SK-N-SH treated with all-trans-retinoic acid at 6 μM for 48 hours (cell line): ENCODE measurements around the gene CDK18.

Source experiments
- ATAC-seq: fragments of 200-7000 bp; cut with Tn5 transposase; 3 replicates; pipeline ENCODE4 v1.9.1; 2020; ENCODE audit warnings: mild to moderate bottlenecking, moderate library complexity
- ARNTL ChIP-seq: fragments of 450-650 bp; formaldehyde crosslinking; IDR thresholded peaks from 2 replicates; pipeline ENCODE4 v1.5.0; 2020; ENCODE audit warnings: low read depth, mild to moderate bottlenecking, moderate library complexity, borderline replicate concordance
- BACH2 ChIP-seq: fragments of 250-450 bp; sonication (Bioruptor Pico); IDR thresholded peaks from 2 replicates; pipeline ENCODE4 v1.9.0; 2021; ENCODE audit warnings: mild to moderate bottlenecking, borderline replicate concordance
- CSDC2 ChIP-seq: fragments of 250-450 bp; sonication (Bioruptor Pico); IDR thresholded peaks from 2 replicates; pipeline ENCODE4 v1.5.0; 2020; ENCODE audit warnings: mild to moderate bottlenecking, moderate library complexity
- ESRRG ChIP-seq: fragments of 250-450 bp; sonication (Bioruptor Pico); IDR thresholded peaks from 2 replicates; pipeline ENCODE4 v1.6.1; 2021; ENCODE audit warnings: mild to moderate bottlenecking
- GLIS3 ChIP-seq: fragments of 250-450 bp; sonication (Bioruptor Pico); IDR thresholded peaks from 2 replicates; pipeline ENCODE4 v1.5.0; 2020; ENCODE audit warnings: mild to moderate bottlenecking, moderate library complexity
- ISL1 ChIP-seq: fragments of 250-450 bp; sonication (Bioruptor Pico); IDR thresholded peaks from 2 replicates; pipeline ENCODE4 v2.1.2; 2022; ENCODE audit warnings: mild to moderate bottlenecking, moderate library complexity
- OSR1 ChIP-seq: fragments of 250-450 bp; sonication (Bioruptor Pico); IDR thresholded peaks from 2 replicates; pipeline ENCODE4 v1.8.0; 2022; ENCODE audit warnings: moderate library complexity, mild to moderate bottlenecking, inconsistent platforms
- PPARA ChIP-seq: fragments of 250-450 bp; sonication (Bioruptor Pico); IDR thresholded peaks from 2 replicates; pipeline ENCODE4 v1.5.0; 2020; ENCODE audit warnings: mild to moderate bottlenecking, borderline replicate concordance
- RARB ChIP-seq: fragments of 250-450 bp; sonication (Bioruptor Pico); IDR thresholded peaks from 2 replicates; pipeline ENCODE4 v1.8.0; 2021; ENCODE audit warnings: mild to moderate bottlenecking, moderate library complexity
- SNAI2 ChIP-seq: fragments of 250-450 bp; sonication (Bioruptor Pico); IDR thresholded peaks from 2 replicates; pipeline ENCODE4 v1.5.0; 2020; ENCODE audit warnings: mild to moderate bottlenecking, moderate library complexity
- ZC3H10 ChIP-seq: fragments of 250-450 bp; sonication (Bioruptor Pico); IDR thresholded peaks from 2 replicates; pipeline ENCODE4 v1.5.1; 2021; ENCODE audit warnings: mild to moderate bottlenecking, moderate library complexity
- ZFP3 ChIP-seq: fragments of 250-450 bp; sonication (Bioruptor Pico); IDR thresholded peaks from 2 replicates; pipeline ENCODE4 v1.5.0; 2020; ENCODE audit warnings: mild to moderate bottlenecking, moderate library complexity
- ZNF565 ChIP-seq: fragments of 450-650 bp; formaldehyde crosslinking; conservative IDR thresholded peaks from 2 replicates; pipeline ENCODE4 v1.5.0; 2020; ENCODE audit warnings: low read depth, mild to moderate bottlenecking, moderate library complexity
- ZNF70 ChIP-seq: fragments of 450-650 bp; formaldehyde crosslinking; IDR thresholded peaks from 2 replicates; pipeline ENCODE4 v1.5.0; 2020; ENCODE audit warnings: mild to moderate bottlenecking, moderate library complexity
- ZNF8 ChIP-seq: fragments of 450-650 bp; formaldehyde crosslinking; IDR thresholded peaks from 2 replicates; pipeline ENCODE4 v1.5.0; 2020; ENCODE audit warnings: mild to moderate bottlenecking, moderate library complexity
- TF ChIP-seq, protein P1 (sequence below): fragments of 250-450 bp; sonication (Bioruptor Pico); IDR thresholded peaks from 2 replicates; pipeline ENCODE4 v1.8.0; 2021; ENCODE audit warnings: low read depth, mild to moderate bottlenecking, moderate library complexity, borderline replicate concordance
- TF ChIP-seq, protein P2 (sequence below): fragments of 250-450 bp; sonication (Bioruptor Pico); IDR thresholded peaks from 2 replicates; pipeline ENCODE4 v1.5.1; 2021; ENCODE audit warnings: mild to moderate bottlenecking, moderate library complexity
- TF ChIP-seq, protein P3 (sequence below): fragments of 250-450 bp; sonication (Bioruptor Pico); IDR thresholded peaks from 2 replicates; pipeline ENCODE4 v1.8.0; 2020; ENCODE audit warnings: mild to moderate bottlenecking, moderate library complexity, borderline replicate concordance

Gene CDK18

DNA sequence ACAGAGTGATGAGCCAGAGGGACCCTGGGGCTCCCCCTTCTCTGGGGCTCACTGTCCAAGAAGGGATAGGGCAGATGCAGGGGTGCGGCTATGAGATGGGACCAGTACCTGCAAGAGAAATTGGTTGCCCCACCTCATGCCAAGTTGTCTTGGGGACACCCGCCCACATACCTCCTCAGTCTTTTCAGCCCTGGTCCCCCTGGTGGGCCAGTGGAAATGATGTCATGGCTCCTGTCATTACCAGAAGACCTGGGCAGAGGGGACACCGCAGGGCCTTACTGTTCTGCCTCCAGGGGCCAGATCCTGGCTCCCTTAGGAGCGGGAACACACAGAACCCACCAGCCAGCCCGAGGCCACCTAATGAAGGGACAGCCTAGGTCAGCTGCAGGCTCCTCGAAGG lies 63.2 kb downstream of the CDK18 start:
- TF ChIP-seq ZFP3 (CRISPR knock-in tag) (no peak), GLIS3 (CRISPR knock-in tag) (no peak), ARNTL (CRISPR knock-in tag) (no peak), ZNF70 (no peak), SNAI2 (CRISPR knock-in tag) (no peak), PPARA (CRISPR knock-in tag) (no peak), ZNF565 (CRISPR knock-in tag) (no peak), ZC3H10 (no peak), CSDC2 (CRISPR knock-in tag) (no peak)
- TF ChIP-seq, protein P1, sequence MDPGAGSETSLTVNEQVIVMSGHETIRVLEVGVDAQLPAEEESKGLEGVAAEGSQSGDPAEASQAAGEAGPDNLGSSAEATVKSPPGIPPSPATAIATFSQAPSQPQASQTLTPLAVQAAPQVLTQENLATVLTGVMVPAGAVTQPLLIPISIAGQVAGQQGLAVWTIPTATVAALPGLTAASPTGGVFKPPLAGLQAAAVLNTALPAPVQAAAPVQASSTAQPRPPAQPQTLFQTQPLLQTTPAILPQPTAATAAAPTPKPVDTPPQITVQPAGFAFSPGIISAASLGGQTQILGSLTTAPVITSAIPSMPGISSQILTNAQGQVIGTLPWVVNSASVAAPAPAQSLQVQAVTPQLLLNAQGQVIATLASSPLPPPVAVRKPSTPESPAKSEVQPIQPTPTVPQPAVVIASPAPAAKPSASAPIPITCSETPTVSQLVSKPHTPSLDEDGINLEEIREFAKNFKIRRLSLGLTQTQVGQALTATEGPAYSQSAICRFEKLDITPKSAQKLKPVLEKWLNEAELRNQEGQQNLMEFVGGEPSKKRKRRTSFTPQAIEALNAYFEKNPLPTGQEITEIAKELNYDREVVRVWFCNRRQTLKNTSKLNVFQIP = no peak
- TF ChIP-seq, protein P2, sequence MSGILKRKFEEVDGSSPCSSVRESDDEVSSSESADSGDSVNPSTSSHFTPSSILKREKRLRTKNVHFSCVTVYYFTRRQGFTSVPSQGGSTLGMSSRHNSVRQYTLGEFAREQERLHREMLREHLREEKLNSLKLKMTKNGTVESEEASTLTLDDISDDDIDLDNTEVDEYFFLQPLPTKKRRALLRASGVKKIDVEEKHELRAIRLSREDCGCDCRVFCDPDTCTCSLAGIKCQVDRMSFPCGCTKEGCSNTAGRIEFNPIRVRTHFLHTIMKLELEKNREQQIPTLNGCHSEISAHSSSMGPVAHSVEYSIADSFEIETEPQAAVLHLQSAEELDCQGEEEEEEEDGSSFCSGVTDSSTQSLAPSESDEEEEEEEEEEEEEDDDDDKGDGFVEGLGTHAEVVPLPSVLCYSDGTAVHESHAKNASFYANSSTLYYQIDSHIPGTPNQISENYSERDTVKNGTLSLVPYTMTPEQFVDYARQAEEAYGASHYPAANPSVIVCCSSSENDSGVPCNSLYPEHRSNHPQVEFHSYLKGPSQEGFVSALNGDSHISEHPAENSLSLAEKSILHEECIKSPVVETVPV = no peak
- TF ChIP-seq, protein P3, sequence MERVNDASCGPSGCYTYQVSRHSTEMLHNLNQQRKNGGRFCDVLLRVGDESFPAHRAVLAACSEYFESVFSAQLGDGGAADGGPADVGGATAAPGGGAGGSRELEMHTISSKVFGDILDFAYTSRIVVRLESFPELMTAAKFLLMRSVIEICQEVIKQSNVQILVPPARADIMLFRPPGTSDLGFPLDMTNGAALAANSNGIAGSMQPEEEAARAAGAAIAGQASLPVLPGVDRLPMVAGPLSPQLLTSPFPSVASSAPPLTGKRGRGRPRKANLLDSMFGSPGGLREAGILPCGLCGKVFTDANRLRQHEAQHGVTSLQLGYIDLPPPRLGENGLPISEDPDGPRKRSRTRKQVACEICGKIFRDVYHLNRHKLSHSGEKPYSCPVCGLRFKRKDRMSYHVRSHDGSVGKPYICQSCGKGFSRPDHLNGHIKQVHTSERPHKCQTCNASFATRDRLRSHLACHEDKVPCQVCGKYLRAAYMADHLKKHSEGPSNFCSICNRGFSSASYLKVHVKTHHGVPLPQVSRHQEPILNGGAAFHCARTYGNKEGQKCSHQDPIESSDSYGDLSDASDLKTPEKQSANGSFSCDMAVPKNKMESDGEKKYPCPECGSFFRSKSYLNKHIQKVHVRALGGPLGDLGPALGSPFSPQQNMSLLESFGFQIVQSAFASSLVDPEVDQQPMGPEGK (CRISPR knock-in tag) = no peak
- ATAC-seq = no peak

DNA sequence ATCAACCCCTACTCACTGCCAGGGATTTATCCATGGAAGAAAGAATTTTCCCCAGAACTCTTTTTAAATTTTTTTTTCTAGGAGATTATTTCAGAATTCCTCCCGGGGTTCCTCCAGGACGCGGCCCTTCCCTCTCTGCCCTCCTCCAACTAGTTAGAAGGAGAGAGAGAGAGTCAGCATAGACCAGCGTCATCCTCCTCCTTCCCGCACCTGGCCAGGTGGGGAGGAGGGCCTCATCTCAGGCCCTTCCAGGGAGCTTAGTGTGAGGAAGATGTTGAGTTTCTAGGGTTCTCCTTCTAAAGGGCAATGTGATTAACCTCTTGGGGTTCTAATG lies 63.6 kb downstream of the CDK18 start:
- no peak for TF ChIP-seq BACH2
- no peak for TF ChIP-seq GLIS3 (CRISPR knock-in tag)
- no peak for TF ChIP-seq ZNF70
- TF ChIP-seq ESRRG (CRISPR knock-in tag) = no peak
- TF ChIP-seq, protein P1 = no peak
- no peak for TF ChIP-seq ISL1 (CRISPR knock-in tag)
- no peak for ATAC-seq

DNA sequence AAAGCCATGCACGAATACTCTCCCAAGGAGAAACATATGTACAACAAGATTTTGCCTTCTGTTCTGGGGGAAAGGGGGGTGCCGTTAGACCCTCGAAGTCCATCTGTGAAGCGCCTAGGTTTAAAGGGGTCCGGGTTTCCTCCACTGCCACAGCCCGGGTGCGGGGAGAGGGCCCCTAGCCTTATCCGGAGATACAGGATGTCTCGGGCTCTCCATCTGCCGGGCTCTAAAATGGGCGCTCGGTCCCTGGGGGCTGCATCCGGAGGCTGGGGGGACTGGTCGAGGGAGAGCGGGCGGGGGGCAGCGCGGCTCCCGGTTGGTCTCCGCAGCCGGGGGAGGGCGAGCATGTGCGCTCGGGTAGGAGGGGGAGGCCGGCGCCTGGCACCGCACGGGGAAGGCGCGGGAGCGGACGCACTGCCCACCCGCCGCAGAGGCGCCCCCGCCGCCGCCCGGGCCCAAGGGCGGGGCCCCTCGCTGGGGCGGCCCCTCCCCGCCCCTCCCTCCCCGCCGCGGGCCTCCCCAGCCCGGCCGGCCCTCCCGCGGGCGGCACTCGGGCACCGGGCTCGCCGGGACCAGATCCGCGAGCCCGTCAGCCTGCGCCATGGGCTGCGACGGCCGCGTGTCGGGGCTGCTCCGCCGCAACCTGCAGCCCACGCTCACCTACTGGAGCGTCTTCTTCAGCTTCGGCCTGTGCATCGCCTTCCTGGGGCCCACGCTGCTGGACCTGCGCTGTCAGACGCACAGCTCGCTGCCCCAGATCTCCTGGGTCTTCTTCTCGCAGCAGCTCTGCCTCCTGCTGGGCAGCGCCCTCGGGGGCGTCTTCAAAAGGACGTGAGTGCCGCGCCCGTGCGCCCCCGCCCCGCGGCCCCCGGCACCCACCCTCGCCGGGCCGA lies 64.2 kb downstream of the CDK18 start:
- TF ChIP-seq, protein P1 = no peak
- TF ChIP-seq ZNF8 (CRISPR knock-in tag) (no peak), OSR1 (CRISPR knock-in tag) (no peak), ISL1 (CRISPR knock-in tag) (no peak), SNAI2 (CRISPR knock-in tag) (no peak), RARB (no peak), BACH2 (no peak)
- TF ChIP-seq, protein P2 = no peak
- TF ChIP-seq, all 23 proteins: peak for 0
- ATAC-seq = peak; percentile 48
